B cell (primary cell): ENCODE data around the gene SMARCD3. TPM values are rescaled to one million over a fixed set of nuclear protein-coding genes. Genes with fewer than 3 reads are reported as not detected.

Source experiments
- ATAC-seq: fragments of 200-7000 bp; cut with Tn5 transposase; one replicate; pipeline ENCODE4 v1.10.0; 2021; ENCODE audit warnings: low read depth, mild to moderate bottlenecking, moderate number of reproducible peaks, moderate library complexity
- CTCF ChIA-PET: fragments of 350-600 bp; sonication (Branson Sonifier 250); formaldehyde crosslinking; loops from one replicate; lab custom pipeline; 2021; ENCODE audit warnings: antibody characterized with exemption, inconsistent platforms; lab: Charles Lee
- POLR2A ChIA-PET: fragments of 350-600 bp; sonication (Branson Sonifier 250); formaldehyde crosslinking; loops from one replicate; lab custom pipeline; 2021; ENCODE audit warnings: antibody characterized with exemption; lab: Charles Lee
- DNase-seq: peaks from one replicate; pipeline ENCODE4 v3.0.0; 2013
- H2AFZ ChIP-seq: 2 replicates; pipeline ENCODE4 v1.6.1; 2012; ENCODE audit warnings: mild to moderate bottlenecking, low read depth, low read length; ENCODE audit not compliant: insufficient read depth, poor library complexity, severe bottlenecking
- H3K27ac ChIP-seq, 2 donors: 1 replicate in 1 of 2; 2 replicates in 1 of 2; pipeline ENCODE4 v1.5.1; 2012 to 2013; ENCODE audit warnings: low read length in 2 of 2, mild to moderate bottlenecking in 2 of 2, moderate library complexity in 1 of 2
- H3K27me3 ChIP-seq, 4 experiments: fragments of 200-600 bp in 1 of 4; sonication (generic) in 1 of 4; replicated peaks in 1 of 4; 1 replicate in 2 of 4; 2 replicates in 2 of 4; pipeline versions ENCODE4 v1.6.1 to v1.7.0; 2013 to 2016; ENCODE audit warnings: low read length in 3 of 4, mild to moderate bottlenecking in 2 of 4, mixed read lengths in 1 of 4, moderate library complexity in 1 of 4; ENCODE audit not compliant: insufficient read depth in 4 of 4, control insufficient read depth in 3 of 4; ENCODE audit errors: control extremely low read depth in 1 of 4
- H3K36me3 ChIP-seq, 2 experiments: replicated peaks in 1 of 2; 1 replicate in 1 of 2; 2 replicates in 1 of 2; pipeline versions ENCODE4 v1.6.1 to v1.7.1; 2013; ENCODE audit warnings: low read length in 1 of 2; ENCODE audit not compliant: insufficient read depth in 2 of 2, control insufficient read depth in 1 of 2; ENCODE audit errors: control extremely low read depth in 1 of 2, extremely low read depth in 1 of 2
- H3K4me1 ChIP-seq, 2 donors: fragments of 200-600 bp in 1 of 2; sonication (generic) in 1 of 2; 1 replicate in 1 of 2; 2 replicates in 1 of 2; pipeline versions ENCODE4 v1.5.1 to v1.6.1; 2013 to 2017; ENCODE audit warnings: low read length in 2 of 2; ENCODE audit not compliant: control insufficient read depth in 2 of 2, insufficient read depth in 2 of 2
- H3K4me2 ChIP-seq: replicated peaks from 2 replicates; pipeline ENCODE3; 2012; ENCODE audit warnings: mild to moderate bottlenecking, low read depth, low read length; ENCODE audit not compliant: poor library complexity, severe bottlenecking
- H3K4me3 ChIP-seq, 5 experiments: fragments of 200-600 bp in 1 of 5; sonication (generic) in 1 of 5; 1 replicate in 3 of 5; 2 replicates in 2 of 5; pipeline versions ENCODE4 v1.5.1 to v1.7.0; 2011 to 2016; ENCODE audit warnings: low read length in 4 of 5, mild to moderate bottlenecking in 4 of 5, low read depth in 2 of 5, control low read depth in 1 of 5, moderate library complexity in 1 of 5; ENCODE audit not compliant: insufficient read depth in 1 of 5; ENCODE audit errors: control extremely low read depth in 1 of 5, extremely low read depth in 1 of 5
- H3K79me2 ChIP-seq: fragments of 200-600 bp; sonication (generic); one replicate; pipeline ENCODE4 v1.6.0; 2016; ENCODE audit warnings: low read length; ENCODE audit not compliant: control insufficient read depth, insufficient read depth
- H3K9ac ChIP-seq: fragments of 200-600 bp; sonication (generic); 2 replicates; pipeline ENCODE4 v1.6.1; 2017; ENCODE audit warnings: mild to moderate bottlenecking, low read length, moderate library complexity
- H3K9me3 ChIP-seq, 3 donors: one replicate each; pipeline versions ENCODE4 v1.6.1 to v1.7.1; 2013; ENCODE audit warnings: low read length in 2 of 3; ENCODE audit not compliant: control insufficient read depth in 2 of 3, insufficient read depth in 1 of 3; ENCODE audit errors: control extremely low read depth in 1 of 3
- H4K20me1 ChIP-seq: 2 replicates; pipeline ENCODE4 v1.6.0; 2012; ENCODE audit warnings: mild to moderate bottlenecking, low read length; ENCODE audit not compliant: insufficient read depth, control insufficient read depth, poor library complexity, severe bottlenecking
- H3K27ac Mint-ChIP-seq: one replicate; pipeline ENCODE4 v1.8.0; 2021; ENCODE audit warnings: mixed read lengths
- H3K27me3 Mint-ChIP-seq: one replicate; pipeline ENCODE4 v1.8.0; 2021; ENCODE audit warnings: mixed read lengths
- H3K4me1 Mint-ChIP-seq: one replicate; pipeline ENCODE4 v1.8.0; 2021; ENCODE audit warnings: mixed read lengths
- H3K4me3 Mint-ChIP-seq: one replicate; pipeline ENCODE4 v1.8.0; 2021; ENCODE audit warnings: mixed read lengths
- H3K9me3 Mint-ChIP-seq: one replicate; pipeline ENCODE4 v1.8.0; 2022; ENCODE audit warnings: mixed read lengths; ENCODE audit not compliant: insufficient read depth
- EZH2 ChIP-seq: IDR thresholded peaks from 2 replicates; pipeline ENCODE4 v1.6.1; 2012; ENCODE audit warnings: borderline replicate concordance, low read depth, mild to moderate bottlenecking, moderate library complexity, low read length; ENCODE audit not compliant: insufficient read depth, poor library complexity, severe bottlenecking
- WGBS: methylation state at CpG from one replicate; pipeline ENCODE4 v1.1.5; 2013; ENCODE audit warnings: missing lambda C conversion rate; ENCODE audit not compliant: insufficient coverage; 5-methylcytosine and 5-hydroxymethylcytosine counted together
- intact Hi-C: fragments of 100-400 bp; cut with micrococcal nuclease; formaldehyde crosslinking; loops from one replicate; pipeline ENCODE4 v1.10.0; 2022
- polyA plus RNA-seq: library from polyadenylated mRNA; depleted of rRNA; stranded (reverse); fragments of >200 nt; gene quantifications from 2 replicates; pipeline ENCODE4 v1.2.3, GENCODE V29; 2012
- total RNA-seq, 2 donors: library from RNA; stranded (reverse); fragments of 120-200 nt in 1 of 2; gene quantifications; 1 replicate in 1 of 2; 2 replicates in 1 of 2; pipeline versions ENCODE4 v1.2.3 to v1.2.4, GENCODE V29; 2013 to 2022
- TF ChIP-seq, protein P1 (sequence below): fragments of 200-600 bp; IDR thresholded peaks from one replicate; pipeline ENCODE4 v1.8.0; 2022; ENCODE audit warnings: antibody characterized with exemption, mild to moderate bottlenecking

The SMARCD3 gene
- total and polyA plus RNA-seq, 2 donors (not counting 1 experiment from before 2014, with no cell fraction given) = 1.0 TPM; not detected in 1

DNA sequence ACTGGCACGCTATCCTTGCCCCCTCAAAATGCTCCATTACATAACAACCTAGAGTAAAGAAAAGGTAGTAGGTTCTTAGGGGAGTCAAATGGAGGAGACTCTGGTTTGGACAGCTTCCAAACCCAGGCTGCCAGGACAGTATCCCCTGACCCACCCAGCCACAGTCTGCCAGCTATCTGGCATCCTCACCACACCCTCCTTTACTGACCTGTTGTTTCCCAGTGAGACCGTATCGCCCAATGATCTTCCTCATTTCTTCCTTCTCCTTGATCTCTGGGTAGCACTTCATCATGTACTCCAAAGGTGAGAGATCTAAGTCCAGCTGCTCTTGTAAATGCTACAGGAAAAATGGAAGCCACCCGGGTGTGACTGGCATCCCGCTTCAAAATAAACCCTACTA, 33.1 kb downstream of the SMARCD3 start:
- H2AFZ ChIP-seq = no peak overlapping the region
- intact Hi-C loops = no loop called here
- no peaks in the 10 kb centered on the region for H3K9me3 ChIP-seq
- no peaks in the 10 kb centered on the region for H3K4me1 ChIP-seq
- H3K36me3 ChIP-seq = peaks cover 0 to 64% of the 10 kb centered on the region in 2 experiments
- no peaks in the 10 kb centered on the region for H3K9me3 Mint-ChIP-seq
- no peaks in the 10 kb centered on the region for H4K20me1 ChIP-seq
- H3K27ac ChIP-seq = no peak overlapping the region
- no peaks in the 10 kb centered on the region for H3K4me1 Mint-ChIP-seq
- H3K27ac Mint-ChIP-seq = no peak overlapping the region
- H3K27me3 ChIP-seq = no peaks in the 10 kb centered on the region
- ChIA-PET CTCF (no interaction called here), POLR2A (no interaction called here)
- H3K4me2 ChIP-seq = no peak overlapping the region
- H3K9ac ChIP-seq = no peak overlapping the region
- DNase-seq (no peak), ATAC-seq (no peak)
- no peaks in the 10 kb centered on the region for H3K79me2 ChIP-seq
- WGBS = 100% methylated on average over 4 of the region's 5 CpGs
- no peak overlapping the region for H3K4me3 Mint-ChIP-seq
- TF ChIP-seq EZH2 = no peak
- TF ChIP-seq, protein P1, sequence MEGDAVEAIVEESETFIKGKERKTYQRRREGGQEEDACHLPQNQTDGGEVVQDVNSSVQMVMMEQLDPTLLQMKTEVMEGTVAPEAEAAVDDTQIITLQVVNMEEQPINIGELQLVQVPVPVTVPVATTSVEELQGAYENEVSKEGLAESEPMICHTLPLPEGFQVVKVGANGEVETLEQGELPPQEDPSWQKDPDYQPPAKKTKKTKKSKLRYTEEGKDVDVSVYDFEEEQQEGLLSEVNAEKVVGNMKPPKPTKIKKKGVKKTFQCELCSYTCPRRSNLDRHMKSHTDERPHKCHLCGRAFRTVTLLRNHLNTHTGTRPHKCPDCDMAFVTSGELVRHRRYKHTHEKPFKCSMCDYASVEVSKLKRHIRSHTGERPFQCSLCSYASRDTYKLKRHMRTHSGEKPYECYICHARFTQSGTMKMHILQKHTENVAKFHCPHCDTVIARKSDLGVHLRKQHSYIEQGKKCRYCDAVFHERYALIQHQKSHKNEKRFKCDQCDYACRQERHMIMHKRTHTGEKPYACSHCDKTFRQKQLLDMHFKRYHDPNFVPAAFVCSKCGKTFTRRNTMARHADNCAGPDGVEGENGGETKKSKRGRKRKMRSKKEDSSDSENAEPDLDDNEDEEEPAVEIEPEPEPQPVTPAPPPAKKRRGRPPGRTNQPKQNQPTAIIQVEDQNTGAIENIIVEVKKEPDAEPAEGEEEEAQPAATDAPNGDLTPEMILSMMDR = no peak
- no peak overlapping the region for H3K4me3 ChIP-seq
- H3K27me3 Mint-ChIP-seq = no peaks in the 10 kb centered on the region

DNA sequence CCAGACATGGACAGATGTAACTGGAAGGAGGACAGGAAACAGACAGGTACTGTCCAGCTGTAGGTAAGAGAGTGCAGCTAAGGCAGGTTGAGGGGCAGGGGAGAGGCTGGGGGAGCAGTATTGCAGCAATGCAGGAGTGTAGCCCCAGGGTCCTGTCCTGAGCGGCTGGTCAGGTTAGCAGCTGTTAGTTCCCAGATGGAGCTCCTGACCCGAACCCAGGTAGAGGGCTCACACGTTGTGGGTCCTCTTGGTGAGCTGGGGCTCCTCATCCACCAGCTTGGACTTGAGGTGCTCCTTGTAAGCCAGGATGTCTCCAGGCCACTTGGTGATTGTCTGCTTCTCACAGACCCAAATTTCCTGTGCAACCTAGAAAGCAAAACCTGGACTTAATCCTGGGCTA, 34.7 kb downstream of the SMARCD3 start:
- H3K36me3 ChIP-seq = peaks cover 0 to 51% of the 10 kb centered on the region in 2 experiments
- no peak for ATAC-seq

More for the DNA sequence above, 34.7 kb downstream of the SMARCD3 start:
- no peak overlapping the region for H3K27ac ChIP-seq
- H3K4me2 ChIP-seq = no peak overlapping the region
- H4K20me1 ChIP-seq = no peaks in the 10 kb centered on the region
- H3K27me3 ChIP-seq = no peaks in the 10 kb centered on the region
- Mint-ChIP-seq H3K4me3 (no peak overlapping the region), H3K27ac (no peak overlapping the region), H3K9me3 (no peaks in the 10 kb centered on the region), H3K27me3 (no peaks in the 10 kb centered on the region), H3K4me1 (no peaks in the 10 kb centered on the region)
- H3K79me2 ChIP-seq = no peaks in the 10 kb centered on the region
- no peak overlapping the region for H3K9ac ChIP-seq
- intact Hi-C loops = no loop called here
- 100% methylated on average over 3 of the region's 3 CpGs for WGBS
- no peak overlapping the region for H2AFZ ChIP-seq
- H3K9me3 ChIP-seq = no peaks in the 10 kb centered on the region
- no peak overlapping the region for H3K4me3 ChIP-seq
- TF ChIP-seq EZH2 = no peak
- TF ChIP-seq, protein P1 = no peak
- DNase-seq = no peak
- CTCF ChIA-PET = no interaction called here
- no peaks in the 10 kb centered on the region for H3K4me1 ChIP-seq
- POLR2A ChIA-PET = no interaction called here
